GM19025 (cell line): ENCODE data around the gene LRP4.

Experiments used
- ATAC-seq: cut with Tn5 transposase; IDR thresholded peaks from one replicate; pipeline ENCODE4 v1.9.1; 2021; ENCODE audit warnings: mild to moderate bottlenecking, low read depth, moderate library complexity; ENCODE audit not compliant: unreplicated experiment

Gene LRP4

GRCh38 chr11:46896719-46897406, 21.5 kb downstream of the LRP4 start:
- ATAC-seq, result no peak

DNA sequence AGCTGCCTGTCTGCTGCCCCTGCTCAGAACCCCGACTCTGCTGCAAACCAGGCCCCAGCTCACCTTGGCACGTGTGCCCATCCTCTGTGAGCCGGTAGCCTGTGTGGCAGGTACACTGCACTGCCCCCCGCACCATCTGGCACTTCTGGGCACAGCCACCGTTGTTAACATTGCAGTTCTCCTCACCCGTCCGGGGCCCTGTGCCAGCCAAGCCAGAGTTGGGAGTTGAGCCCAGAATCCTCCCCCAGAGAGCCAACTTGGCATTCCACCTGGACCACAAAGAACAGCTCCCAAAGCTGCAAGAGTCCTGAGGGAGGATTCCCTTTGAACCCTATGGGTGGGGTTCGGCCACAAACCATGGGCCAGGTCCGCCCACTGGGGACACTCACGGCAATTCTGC, 22.5 kb downstream of the LRP4 start:
- no peak for ATAC-seq

- no peak for ATAC-seq
Observed at GRCh38 chr11:46894961-46895360, 23.4 kb downstream of the LRP4 start.

DNA sequence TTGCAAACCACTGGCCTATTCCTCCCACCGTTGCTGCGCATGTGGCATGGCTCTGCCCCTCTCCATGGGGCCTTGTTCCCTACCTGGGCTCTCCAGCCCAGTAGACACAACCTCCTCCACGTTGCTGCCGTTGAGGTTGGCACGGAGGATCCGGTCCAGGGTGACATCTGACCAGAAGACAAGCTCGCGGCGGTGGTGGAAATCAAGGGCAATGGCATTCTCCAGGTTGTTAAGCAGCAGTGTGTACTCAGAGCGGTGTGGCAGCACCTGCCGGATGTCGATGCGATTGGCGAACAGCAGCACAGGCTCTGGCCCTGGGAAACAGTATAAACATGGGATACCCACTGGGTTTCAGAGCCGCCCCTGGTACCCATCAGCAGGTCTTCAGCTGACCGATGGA, 23.8 kb downstream of the LRP4 start:
- ATAC-seq, result no peak

- no peak for ATAC-seq
Observed at GRCh38 chr11:46892838-46893237, 25.5 kb downstream of the LRP4 start.

DNA sequence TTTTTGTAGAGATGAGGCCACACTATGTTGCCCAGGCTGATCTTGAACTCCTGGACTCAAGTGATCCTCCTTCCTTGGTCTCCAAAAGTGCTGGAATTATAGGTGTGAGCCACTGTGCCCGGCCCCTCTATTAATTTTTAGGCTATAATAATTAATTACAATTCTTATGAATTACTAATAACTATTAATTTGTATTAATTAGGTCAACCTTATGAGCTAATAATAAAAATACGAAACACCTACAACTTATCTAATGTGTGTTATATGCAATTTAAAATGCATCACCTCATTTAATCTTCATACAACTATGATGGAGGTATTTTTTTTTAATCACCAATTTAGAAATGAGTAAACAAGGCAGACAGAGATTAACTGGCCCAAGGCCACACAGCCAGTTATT, 26.2 kb downstream of the LRP4 start:
- no peak for ATAC-seq

DNA sequence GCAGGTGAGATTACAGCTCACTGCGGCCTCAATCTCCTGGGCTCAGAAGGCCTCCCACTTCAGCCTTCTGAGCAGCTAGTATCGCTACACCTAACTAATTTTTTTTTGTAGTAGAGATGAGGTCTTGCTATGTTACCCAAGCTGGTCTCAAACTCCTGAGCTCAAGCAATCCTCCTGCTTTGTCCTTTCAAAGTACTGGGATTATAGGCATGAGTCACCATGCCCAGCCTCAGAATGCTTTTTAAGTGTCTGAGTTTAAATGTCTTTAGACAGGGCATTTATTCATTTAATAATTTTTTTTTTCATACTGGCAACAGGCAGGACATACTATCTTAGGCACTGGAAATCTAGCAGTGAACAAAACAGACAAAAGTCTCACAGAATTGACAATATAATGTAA, 27.7 kb downstream of the LRP4 start:
- no peak for ATAC-seq

GRCh38 chr11:46889689-46890475, 28.5 kb downstream of the LRP4 start:
- ATAC-seq, result no peak

DNA sequence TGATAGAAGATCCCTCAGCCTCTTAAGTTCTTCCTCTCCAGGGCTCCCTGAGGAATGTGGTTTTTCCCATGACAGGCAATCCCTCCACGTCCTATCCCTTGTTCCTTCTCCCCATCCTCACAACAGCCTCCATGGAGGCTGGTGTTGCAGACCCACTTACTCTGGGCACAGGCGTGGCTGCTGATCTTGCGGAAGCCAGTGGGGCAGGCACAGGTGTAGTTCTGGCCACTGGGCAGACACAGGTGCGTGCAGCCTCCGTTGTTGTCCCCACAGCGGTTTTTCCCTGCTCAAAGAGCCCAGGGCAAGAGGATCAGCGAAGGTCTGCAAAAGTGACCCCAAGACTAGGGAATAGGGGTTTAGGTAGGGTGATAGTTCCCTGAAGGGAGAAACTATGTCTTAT, 29.1 kb downstream of the LRP4 start:
- ATAC-seq, result no peak

DNA sequence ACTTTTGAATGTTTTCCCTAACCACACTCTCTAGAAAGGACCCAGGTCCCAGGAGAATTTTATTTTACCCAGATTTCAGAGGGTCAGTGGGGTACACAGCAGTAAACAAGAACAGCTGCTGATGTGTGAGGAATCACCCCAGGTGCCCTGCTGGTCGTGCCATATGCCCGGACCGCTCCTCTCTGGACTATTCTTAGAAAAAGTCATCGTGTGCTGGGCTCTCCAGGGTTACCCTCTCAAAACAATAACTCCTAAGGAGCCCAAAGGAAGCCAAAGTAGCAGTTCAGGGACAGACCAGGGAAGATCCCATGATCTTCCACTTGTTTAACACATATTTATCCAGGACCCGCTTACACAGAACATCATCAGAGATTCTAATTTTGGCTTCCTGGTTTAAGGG, 29.7 kb downstream of the LRP4 start:
- ATAC-seq, result no peak

GRCh38 chr11:46886211-46886610, 32.1 kb downstream of the LRP4 start:
- no peak for ATAC-seq

DNA sequence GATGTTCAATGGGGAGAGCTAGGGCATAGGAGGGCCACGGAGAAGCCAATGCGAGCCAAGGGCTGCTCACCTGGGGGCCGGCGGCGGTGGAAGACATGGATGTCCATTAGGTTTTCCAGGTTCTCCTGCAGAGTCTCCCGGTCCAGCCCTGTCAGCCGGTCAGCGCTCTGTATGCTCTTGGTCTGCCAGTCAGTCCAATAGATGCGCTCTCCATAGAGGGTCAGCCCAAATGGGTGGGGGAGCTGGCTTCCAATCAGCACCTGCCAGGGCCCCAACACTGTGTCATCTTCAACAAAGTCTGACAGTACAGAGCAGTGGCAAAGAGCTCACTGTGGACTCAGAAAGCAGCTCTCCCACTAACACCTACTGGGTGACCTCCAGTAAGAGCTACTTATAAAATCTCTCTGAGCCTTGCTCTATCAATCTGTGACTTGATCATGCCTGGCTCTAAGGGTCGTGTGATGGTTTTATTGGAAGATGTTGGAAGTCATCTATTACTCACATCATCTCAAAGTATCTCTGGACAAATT, 39.2 kb downstream of the LRP4 start:
- no peak for ATAC-seq

DNA sequence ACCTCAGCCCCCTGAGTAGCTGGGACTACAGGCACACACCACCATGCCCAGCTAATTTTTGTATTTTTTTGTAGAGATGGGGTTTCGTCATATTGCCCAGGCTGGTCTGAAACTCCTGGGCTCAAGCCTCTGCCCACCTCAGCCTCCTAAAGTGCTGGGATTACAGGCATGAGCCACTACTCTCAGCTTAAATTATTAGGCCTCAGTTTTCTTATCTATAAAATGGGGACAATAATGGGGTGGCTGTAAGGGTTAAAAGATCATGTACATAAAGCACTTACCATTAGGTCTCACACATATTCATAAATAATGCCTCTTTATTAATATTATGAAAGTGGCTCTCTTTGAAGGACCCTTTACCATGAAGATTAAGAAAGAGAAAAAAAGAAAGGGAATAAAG, 40.8 kb downstream of the LRP4 start:
- no peak for ATAC-seq

DNA sequence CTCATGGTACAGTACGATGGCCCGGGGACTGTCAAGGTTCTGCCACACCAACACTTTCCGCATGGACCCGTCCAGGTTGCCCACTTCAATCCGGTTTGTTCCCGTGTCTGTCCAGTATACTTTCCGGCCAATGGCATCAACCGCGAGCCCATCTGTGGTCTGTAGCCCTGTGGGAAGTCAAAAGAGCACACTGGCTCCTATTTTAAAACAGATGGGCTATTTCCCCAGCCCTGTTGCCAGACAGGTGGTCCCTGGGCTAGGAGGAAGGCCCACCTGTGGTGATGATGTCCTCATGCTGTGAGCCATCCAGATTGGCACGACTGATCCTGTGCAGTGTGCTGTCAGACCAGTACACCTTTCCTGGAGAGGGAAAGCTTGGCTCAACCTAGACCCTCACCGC, 41.9 kb downstream of the LRP4 start:
- no peak for ATAC-seq

GRCh38 chr11:46874586-46874985, 43.8 kb downstream of the LRP4 start:
- no peak for ATAC-seq

DNA sequence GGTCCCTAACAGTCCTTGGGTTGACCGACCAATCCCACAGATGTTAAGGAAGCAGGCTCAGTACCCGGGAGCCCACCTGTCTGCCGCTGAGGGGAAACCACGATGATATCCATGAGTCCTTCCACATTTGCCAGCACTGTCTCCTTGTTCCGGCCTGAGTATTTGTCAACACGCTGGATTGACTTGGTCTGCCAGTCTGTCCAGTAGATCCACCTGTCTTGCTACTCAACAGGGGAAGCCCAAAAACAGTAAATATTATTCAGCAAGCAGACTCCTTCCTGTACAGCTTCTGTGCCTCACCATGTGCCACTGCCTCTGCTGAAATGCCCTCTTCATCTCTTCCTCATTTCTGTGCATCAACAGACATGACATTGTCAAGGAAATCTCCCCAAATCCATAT, 49.4 kb downstream of the LRP4 start:
- no peak for ATAC-seq

- ATAC-seq, result no peak
Observed at GRCh38 chr11:46865340-46865739, 53.0 kb downstream of the LRP4 start.

GRCh38 chr11:46860218-46860617, 58.1 kb downstream of the LRP4 start:
- ATAC-seq, result no peak

- ATAC-seq, result no peak
Observed at GRCh38 chr11:46858920-46859546, 59.3 kb downstream of the LRP4 start.

GRCh38 chr11:46857666-46858065, 60.7 kb downstream of the LRP4 start:
- ATAC-seq, result no peak

- no peak for ATAC-seq
Observed at GRCh38 chr11:46856605-46857343, 61.6 kb downstream of the LRP4 start.
